ENCODE data around the gene GNA15. TPM values are rescaled to one million over a fixed set of nuclear protein-coding genes. Genes with fewer than 3 reads are reported as not detected.
A peak's percentile ranks its signal among the peaks of the same experiment; 100 is the strongest.

GNA15 gene
- total and polyA plus RNA-seq, 2 of the 8 experiments (the other 6 are each of a cell fraction or from before 2014, with no cell fraction given): 0.26 to 0.45 TPM

DNA sequence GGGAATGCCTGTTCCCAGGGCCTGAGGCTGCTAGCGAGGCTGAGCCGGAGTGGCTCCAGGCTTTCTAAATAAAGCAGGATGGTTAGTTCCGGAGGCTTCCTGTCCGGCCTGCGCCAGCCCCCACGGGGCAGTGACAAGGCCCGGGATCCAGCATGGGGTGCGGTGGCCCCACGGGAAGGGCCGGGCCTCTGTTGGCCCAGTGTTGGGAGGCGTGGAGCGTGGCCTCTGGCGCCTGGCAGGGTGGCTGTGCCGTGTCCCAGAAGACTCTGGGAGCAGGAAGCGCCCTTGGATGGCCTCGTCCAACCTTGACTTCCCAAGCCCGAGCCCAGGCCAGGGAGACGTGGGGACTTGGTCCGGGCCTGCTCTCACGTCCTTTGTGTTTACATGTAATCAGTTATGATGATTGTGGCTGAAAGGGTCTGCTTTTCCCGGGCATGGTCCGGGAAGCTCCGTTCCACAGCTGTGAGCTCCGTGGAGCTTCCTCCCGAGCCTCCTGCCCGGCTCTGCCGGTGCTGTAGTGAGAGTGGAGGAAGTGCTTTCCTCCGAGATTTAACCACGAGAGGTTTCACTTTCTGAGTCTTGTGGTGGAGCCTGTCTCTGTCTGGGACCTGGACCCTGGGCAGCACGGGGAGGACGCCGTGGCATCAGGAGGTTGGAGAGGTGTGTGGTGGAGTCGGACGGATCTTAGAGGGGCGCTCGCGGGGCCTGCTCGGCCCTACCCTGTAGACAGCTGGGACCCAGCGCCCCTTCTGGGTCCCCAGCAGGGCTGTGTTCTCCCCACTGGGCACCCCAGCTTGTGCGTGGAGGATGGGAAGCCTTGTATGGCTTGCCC is 37.1 kb upstream of the GNA15 start:
- Histone ChIP-seq H3K36me3 (ENCODE audit: control insufficient read depth in 2 of 4, insufficient read depth in 4 of 4, low read length in 3 of 4) (no peaks in the 10 kb centered on the region), H3K4me2 (ENCODE audit: insufficient read depth in 1 of 2, low read depth in 2 of 2, low read length in 2 of 2) (no peak overlapping the region), H3K79me1 (ENCODE audit: low read depth, low read length) (peaks cover 8% of the 10 kb centered on the region), H2BK12ac (ENCODE audit: low read depth, low read length) (no peak overlapping the region), H3K27me3 (replicated peaks in 1 of 4; ENCODE audit: control insufficient read depth in 3 of 4, extremely low read depth in 1 of 4, insufficient read depth in 3 of 4, low read length in 3 of 4) (no peaks in the 10 kb centered on the region), H4K5ac (ENCODE audit: insufficient read length, low read depth, low read length) (no peak overlapping the region), H3K56ac (replicated peaks; ENCODE audit: insufficient read length, low read depth, low read length) (no peak overlapping the region), H2BK15ac (ENCODE audit: low read length) (no peak overlapping the region; the same call in 1 of the 2 replicates), H3K4me3 (ENCODE audit: extremely low read depth in 1 of 4, insufficient read depth in 2 of 4, low read depth in 3 of 4, low read length in 4 of 4) (no peak overlapping the region), H2BK5ac (ENCODE audit: low read depth, low read length) (peak overlapping the region; percentile 35; the same call in 1 of the 2 replicates), H2AK5ac (ENCODE audit: low read depth, low read length) (0 out of 2 replicates have a peak overlapping the region, but pooled peaks have one; percentile 53), H2AFZ (ENCODE audit: low read length) (no peak overlapping the region), H3K18ac (ENCODE audit: extremely low read depth, low read length) (no peak overlapping the region), H3K27ac (ENCODE audit: low read depth, low read length) (no peak overlapping the region), H3K4me1 (replicated peaks in 1 of 4; ENCODE audit: control insufficient read depth in 3 of 4, insufficient read depth in 4 of 4, low read length in 3 of 4) (peaks cover 3 to 18% (median 15%) of the 10 kb centered on the region in 4 experiments; a peak in 6 of 7 replicates), H4K20me1 (replicated peaks in 1 of 2; ENCODE audit: control insufficient read depth in 1 of 2, insufficient read depth in 2 of 2, low read length in 2 of 2) (peaks cover 15 to 45% of the 10 kb centered on the region in 2 experiments), H4K91ac (replicated peaks; ENCODE audit: insufficient read length, low read length) (no peak overlapping the region), H2BK120ac (replicated peaks; ENCODE audit: low read depth, low read length) (no peak overlapping the region), H3K9ac (replicated peaks in 1 of 4; ENCODE audit: extremely low read depth in 1 of 4, low read depth in 3 of 4, low read length in 3 of 4) (no peak overlapping the region), H3K79me2 (ENCODE audit: control insufficient read depth in 1 of 2, insufficient read depth in 2 of 2, low read length in 2 of 2) (peaks cover 2 to 75% of the 10 kb centered on the region in 2 experiments; a peak in 3 of 4 replicates), H4K8ac (ENCODE audit: extremely low read depth, insufficient read depth, low read length) (0 out of 2 replicates have a peak overlapping the region, but pooled peaks have one; percentile 62), H2BK20ac (ENCODE audit: low read length) (no peak overlapping the region), H3K9me3 (ENCODE audit: insufficient read depth in 2 of 2, low read depth in 1 of 2, low read length in 1 of 2) (no peaks in the 10 kb centered on the region), H3K23me2 (ENCODE audit: low read depth, low read length) (peaks cover 13% of the 10 kb centered on the region; the same call in 1 of the 2 replicates), H3K14ac (ENCODE audit: insufficient read length) (no peak overlapping the region), H3K4ac (replicated peaks; ENCODE audit: insufficient read length, low read depth, low read length) (no peak overlapping the region), H3K23ac (ENCODE audit: insufficient read length) (no peak overlapping the region)
- DNase-seq (ENCODE audit: low read depth in 1 of 2, low spot score in 2 of 2) (peak in 1 of 2 experiments; percentile 44), FAIRE-seq (no peak)
- 90% methylated on average over 36 of the region's 40 CpGs; no CpG with 5 or more reads in 1 of the 2 experiments for WGBS, 2 experiments (ENCODE audit: extremely low coverage in 1 of 2, insufficient coverage in 1 of 2, insufficient read length in 1 of 2, insufficient replicate concordance in 2 of 2, low coverage in 1 of 2, low lambda C conversion rate in 2 of 2, missing lambda C conversion rate in 1 of 2)
- POLR2A ChIA-PET (ENCODE audit: partially characterized antibody): interaction anchor here (1.8 kb wide), 2 partner anchors 8 to 20 kb away, joined by 3 to 6 read pairs; no protein-coding TSS in a partner anchor
- TF ChIP-seq CTBP2 (IDR thresholded peaks at IDR 0.05; ENCODE audit: borderline replicate concordance, insufficient read depth, insufficient read length, low read length): no peak
- TF ChIP-seq CHD1 (IDR thresholded peaks at IDR 0.05; ENCODE audit: low read depth, low read length): no peak
- TF ChIP-seq EP300 (IDR thresholded peaks at IDR 0.05; ENCODE audit: borderline replicate concordance in 1 of 2, low read depth in 2 of 2, low read length in 2 of 2): no peak
- no peak for TF ChIP-seq KDM4A (IDR thresholded peaks at IDR 0.05; ENCODE audit: low read depth, low read length, severe bottlenecking)
- TF ChIP-seq, protein P1, sequence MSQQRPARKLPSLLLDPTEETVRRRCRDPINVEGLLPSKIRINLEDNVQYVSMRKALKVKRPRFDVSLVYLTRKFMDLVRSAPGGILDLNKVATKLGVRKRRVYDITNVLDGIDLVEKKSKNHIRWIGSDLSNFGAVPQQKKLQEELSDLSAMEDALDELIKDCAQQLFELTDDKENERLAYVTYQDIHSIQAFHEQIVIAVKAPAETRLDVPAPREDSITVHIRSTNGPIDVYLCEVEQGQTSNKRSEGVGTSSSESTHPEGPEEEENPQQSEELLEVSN (IDR thresholded peaks at IDR 0.05): no peak
- TF ChIP-seq SRF (IDR thresholded peaks at IDR 0.05; ENCODE audit: low read depth, low read length): no peak
- CTCF ChIA-PET (ENCODE audit: partially characterized antibody): interaction anchor here (0.8 to 20.0 kb wide), 8 partner anchors 9 to 138 kb away, joined by 3 to 339 read pairs (median 5); no protein-coding TSS in a partner anchor
